Measurements from ENCODE around the gene RPF1.
"Not testable (repeated sequence)": the region's sequence is repeated elsewhere in the genome, so short reads cannot be mapped to it uniquely, and the experiment has no call there.

RPF1 gene

GRCh38 chr1:84507887-84508286, 28.8 kb downstream of the RPF1 start:
- H3K9ac ChIP-seq (ENCODE audit: low read depth in 1 of 2, low read length in 2 of 2); H3K9me3 ChIP-seq (ENCODE audit: control insufficient read depth in 1 of 2, low read length in 2 of 2); H3K4me3 ChIP-seq (ENCODE audit: low read depth in 1 of 2, low read length in 2 of 2); H3K27me3 ChIP-seq (ENCODE audit: control insufficient read depth in 1 of 2, insufficient read depth in 2 of 2, low read length in 2 of 2); H3K36me3 ChIP-seq (ENCODE audit: control insufficient read depth in 1 of 2, insufficient read depth in 2 of 2, low read length in 2 of 2); H3K27ac ChIP-seq (ENCODE audit: low read depth, low read length): not testable (repeated sequence)
- peaks cover 23 to 25% of the 10 kb centered on the region in 2 donors for H3K4me1 ChIP-seq (ENCODE audit: control insufficient read depth in 1 of 2, insufficient read depth in 2 of 2, low read length in 2 of 2)

- Histone ChIP-seq H3K27ac (ENCODE audit: low read depth, low read length) (no peak overlapping the region), H3K4me3 (ENCODE audit: low read depth in 1 of 2, low read length in 2 of 2) (no peak overlapping the region), H3K4me1 (ENCODE audit: control insufficient read depth in 1 of 2, insufficient read depth in 2 of 2, low read length in 2 of 2) (peaks cover 16 to 19% of the 10 kb centered on the region in 2 donors), H3K9me3 (ENCODE audit: control insufficient read depth in 1 of 2, low read length in 2 of 2) (peaks cover 0 to 6% of the 10 kb centered on the region in 2 donors), H3K9ac (ENCODE audit: low read depth in 1 of 2, low read length in 2 of 2) (no peak overlapping the region), H3K27me3 (ENCODE audit: control insufficient read depth in 1 of 2, insufficient read depth in 2 of 2, low read length in 2 of 2) (no peaks in the 10 kb centered on the region), H3K36me3 (ENCODE audit: control insufficient read depth in 1 of 2, insufficient read depth in 2 of 2, low read length in 2 of 2) (no peaks in the 10 kb centered on the region)
Measured at GRCh38 chr1:84508510-84508909, 29.4 kb downstream of the RPF1 start.

- Histone ChIP-seq H3K4me3 (ENCODE audit: low read depth in 1 of 2, low read length in 2 of 2) (no peak overlapping the region), H3K27me3 (ENCODE audit: control insufficient read depth in 1 of 2, insufficient read depth in 2 of 2, low read length in 2 of 2) (no peaks in the 10 kb centered on the region), H3K9me3 (ENCODE audit: control insufficient read depth in 1 of 2, low read length in 2 of 2) (peaks cover 0 to 6% of the 10 kb centered on the region in 2 donors), H3K36me3 (ENCODE audit: control insufficient read depth in 1 of 2, insufficient read depth in 2 of 2, low read length in 2 of 2) (no peaks in the 10 kb centered on the region), H3K27ac (ENCODE audit: low read depth, low read length) (no peak overlapping the region), H3K9ac (ENCODE audit: low read depth in 1 of 2, low read length in 2 of 2) (no peak overlapping the region), H3K4me1 (ENCODE audit: control insufficient read depth in 1 of 2, insufficient read depth in 2 of 2, low read length in 2 of 2) (peaks cover 11 to 14% of the 10 kb centered on the region in 2 donors)
Measured at GRCh38 chr1:84509029-84509428, 30.0 kb downstream of the RPF1 start.

- peaks cover 0 to 6% of the 10 kb centered on the region in 2 donors for H3K9me3 ChIP-seq (ENCODE audit: control insufficient read depth in 1 of 2, low read length in 2 of 2)
- peaks cover 5% of the 10 kb centered on the region in 2 donors for H3K4me1 ChIP-seq (ENCODE audit: control insufficient read depth in 1 of 2, insufficient read depth in 2 of 2, low read length in 2 of 2)
- no peak overlapping the region for H3K4me3 ChIP-seq (ENCODE audit: low read depth in 1 of 2, low read length in 2 of 2)
- H3K36me3 ChIP-seq (ENCODE audit: control insufficient read depth in 1 of 2, insufficient read depth in 2 of 2, low read length in 2 of 2): no peaks in the 10 kb centered on the region
- H3K27me3 ChIP-seq (ENCODE audit: control insufficient read depth in 1 of 2, insufficient read depth in 2 of 2, low read length in 2 of 2): no peaks in the 10 kb centered on the region
- no peak overlapping the region for H3K27ac ChIP-seq (ENCODE audit: low read depth, low read length)
- H3K9ac ChIP-seq (ENCODE audit: low read depth in 1 of 2, low read length in 2 of 2): no peak overlapping the region
Measured at GRCh38 chr1:84510165-84510564, 31.1 kb downstream of the RPF1 start.

GRCh38 chr1:84510668-84511067, 31.6 kb downstream of the RPF1 start:
- Histone ChIP-seq H3K4me1 (ENCODE audit: control insufficient read depth in 1 of 2, insufficient read depth in 2 of 2, low read length in 2 of 2) (peaks cover 5% of the 10 kb centered on the region in 2 donors), H3K4me3 (ENCODE audit: low read depth in 1 of 2, low read length in 2 of 2) (no peak overlapping the region), H3K27me3 (ENCODE audit: control insufficient read depth in 1 of 2, insufficient read depth in 2 of 2, low read length in 2 of 2) (no peaks in the 10 kb centered on the region)

GRCh38 chr1:84524590-84524989, 45.5 kb downstream of the RPF1 start:
- H3K9ac ChIP-seq (ENCODE audit: low read depth in 1 of 2, low read length in 2 of 2): no peak overlapping the region
- H3K9me3 ChIP-seq (ENCODE audit: control insufficient read depth in 1 of 2, low read length in 2 of 2): no peaks in the 10 kb centered on the region
- no peaks in the 10 kb centered on the region for H3K4me1 ChIP-seq (ENCODE audit: control insufficient read depth in 1 of 2, insufficient read depth in 2 of 2, low read length in 2 of 2)
- H3K36me3 ChIP-seq (ENCODE audit: control insufficient read depth in 1 of 2, insufficient read depth in 2 of 2, low read length in 2 of 2): no peaks in the 10 kb centered on the region
- H3K27me3 ChIP-seq (ENCODE audit: control insufficient read depth in 1 of 2, insufficient read depth in 2 of 2, low read length in 2 of 2): no peaks in the 10 kb centered on the region
- no peak overlapping the region for H3K27ac ChIP-seq (ENCODE audit: low read depth, low read length)
- H3K4me3 ChIP-seq (ENCODE audit: low read depth in 1 of 2, low read length in 2 of 2): no peak overlapping the region

More at GRCh38 chr1:84510668-84511067, 31.6 kb downstream of the RPF1 start:
- H3K9me3 ChIP-seq (ENCODE audit: control insufficient read depth in 1 of 2, low read length in 2 of 2): peaks cover 0 to 6% of the 10 kb centered on the region in 2 donors
- H3K36me3 ChIP-seq (ENCODE audit: control insufficient read depth in 1 of 2, insufficient read depth in 2 of 2, low read length in 2 of 2): no peaks in the 10 kb centered on the region
- no peak overlapping the region for H3K9ac ChIP-seq (ENCODE audit: low read depth in 1 of 2, low read length in 2 of 2)
- H3K27ac ChIP-seq (ENCODE audit: low read depth, low read length): no peak overlapping the region

GRCh38 chr1:84525779-84526178, 46.7 kb downstream of the RPF1 start:
- H3K4me1 ChIP-seq (ENCODE audit: control insufficient read depth in 1 of 2, insufficient read depth in 2 of 2, low read length in 2 of 2): no peaks in the 10 kb centered on the region
- no peak overlapping the region for H3K9ac ChIP-seq (ENCODE audit: low read depth in 1 of 2, low read length in 2 of 2)
- H3K9me3 ChIP-seq (ENCODE audit: control insufficient read depth in 1 of 2, low read length in 2 of 2): no peaks in the 10 kb centered on the region
- H3K36me3 ChIP-seq (ENCODE audit: control insufficient read depth in 1 of 2, insufficient read depth in 2 of 2, low read length in 2 of 2): no peaks in the 10 kb centered on the region
- H3K27ac ChIP-seq (ENCODE audit: low read depth, low read length): no peak overlapping the region
- H3K27me3 ChIP-seq (ENCODE audit: control insufficient read depth in 1 of 2, insufficient read depth in 2 of 2, low read length in 2 of 2): no peaks in the 10 kb centered on the region
- no peak overlapping the region for H3K4me3 ChIP-seq (ENCODE audit: low read depth in 1 of 2, low read length in 2 of 2)

GRCh38 chr1:84538599-84538998, 59.5 kb downstream of the RPF1 start:
- no peak overlapping the region for H3K27ac ChIP-seq (ENCODE audit: low read depth, low read length)
- H3K9ac ChIP-seq (ENCODE audit: low read depth in 1 of 2, low read length in 2 of 2): no peak overlapping the region
- no peaks in the 10 kb centered on the region for H3K9me3 ChIP-seq (ENCODE audit: control insufficient read depth in 1 of 2, low read length in 2 of 2)
- no peak overlapping the region for H3K4me3 ChIP-seq (ENCODE audit: low read depth in 1 of 2, low read length in 2 of 2)
- peaks cover 0 to 7% of the 10 kb centered on the region in 2 donors for H3K36me3 ChIP-seq (ENCODE audit: control insufficient read depth in 1 of 2, insufficient read depth in 2 of 2, low read length in 2 of 2)
- no peaks in the 10 kb centered on the region for H3K4me1 ChIP-seq (ENCODE audit: control insufficient read depth in 1 of 2, insufficient read depth in 2 of 2, low read length in 2 of 2)
- H3K27me3 ChIP-seq (ENCODE audit: control insufficient read depth in 1 of 2, insufficient read depth in 2 of 2, low read length in 2 of 2): no peaks in the 10 kb centered on the region

GRCh38 chr1:84539972-84540371, 60.9 kb downstream of the RPF1 start:
- H3K9ac ChIP-seq (ENCODE audit: low read depth in 1 of 2, low read length in 2 of 2): no peak overlapping the region
- H3K36me3 ChIP-seq (ENCODE audit: control insufficient read depth in 1 of 2, insufficient read depth in 2 of 2, low read length in 2 of 2): peaks cover 0 to 7% of the 10 kb centered on the region in 2 donors
- H3K27me3 ChIP-seq (ENCODE audit: control insufficient read depth in 1 of 2, insufficient read depth in 2 of 2, low read length in 2 of 2): no peaks in the 10 kb centered on the region
- no peak overlapping the region for H3K27ac ChIP-seq (ENCODE audit: low read depth, low read length)
- H3K4me3 ChIP-seq (ENCODE audit: low read depth in 1 of 2, low read length in 2 of 2): no peak overlapping the region
- H3K4me1 ChIP-seq (ENCODE audit: control insufficient read depth in 1 of 2, insufficient read depth in 2 of 2, low read length in 2 of 2): no peaks in the 10 kb centered on the region
- no peaks in the 10 kb centered on the region for H3K9me3 ChIP-seq (ENCODE audit: control insufficient read depth in 1 of 2, low read length in 2 of 2)

GRCh38 chr1:84540759-84541158, 61.7 kb downstream of the RPF1 start:
- Histone ChIP-seq H3K27me3 (ENCODE audit: control insufficient read depth in 1 of 2, insufficient read depth in 2 of 2, low read length in 2 of 2) (no peaks in the 10 kb centered on the region), H3K36me3 (ENCODE audit: control insufficient read depth in 1 of 2, insufficient read depth in 2 of 2, low read length in 2 of 2) (peaks cover 0 to 7% of the 10 kb centered on the region in 2 donors), H3K9ac (ENCODE audit: low read depth in 1 of 2, low read length in 2 of 2) (no peak overlapping the region), H3K27ac (ENCODE audit: low read depth, low read length) (no peak overlapping the region), H3K4me1 (ENCODE audit: control insufficient read depth in 1 of 2, insufficient read depth in 2 of 2, low read length in 2 of 2) (no peaks in the 10 kb centered on the region), H3K9me3 (ENCODE audit: control insufficient read depth in 1 of 2, low read length in 2 of 2) (no peaks in the 10 kb centered on the region), H3K4me3 (ENCODE audit: low read depth in 1 of 2, low read length in 2 of 2) (no peak overlapping the region)

- Histone ChIP-seq H3K27ac (ENCODE audit: low read depth, low read length) (no peak overlapping the region), H3K4me1 (ENCODE audit: control insufficient read depth in 1 of 2, insufficient read depth in 2 of 2, low read length in 2 of 2) (no peaks in the 10 kb centered on the region), H3K36me3 (ENCODE audit: control insufficient read depth in 1 of 2, insufficient read depth in 2 of 2, low read length in 2 of 2) (peaks cover 0 to 7% of the 10 kb centered on the region in 2 donors), H3K4me3 (ENCODE audit: low read depth in 1 of 2, low read length in 2 of 2) (no peak overlapping the region), H3K27me3 (ENCODE audit: control insufficient read depth in 1 of 2, insufficient read depth in 2 of 2, low read length in 2 of 2) (no peaks in the 10 kb centered on the region), H3K9me3 (ENCODE audit: control insufficient read depth in 1 of 2, low read length in 2 of 2) (no peaks in the 10 kb centered on the region), H3K9ac (ENCODE audit: low read depth in 1 of 2, low read length in 2 of 2) (no peak overlapping the region)
Measured at GRCh38 chr1:84541679-84542078, 62.6 kb downstream of the RPF1 start.

All from duodenal mucosa (tissue), 2 donors.